OCI-M1 (cell line): Measurements from ENCODE around the gene CENPE.

Experiments used
- DNase-seq: peaks from one replicate; lab custom pipeline; 2025; lab: John Stamatoyannopoulos, UW

CENPE gene

DNA sequence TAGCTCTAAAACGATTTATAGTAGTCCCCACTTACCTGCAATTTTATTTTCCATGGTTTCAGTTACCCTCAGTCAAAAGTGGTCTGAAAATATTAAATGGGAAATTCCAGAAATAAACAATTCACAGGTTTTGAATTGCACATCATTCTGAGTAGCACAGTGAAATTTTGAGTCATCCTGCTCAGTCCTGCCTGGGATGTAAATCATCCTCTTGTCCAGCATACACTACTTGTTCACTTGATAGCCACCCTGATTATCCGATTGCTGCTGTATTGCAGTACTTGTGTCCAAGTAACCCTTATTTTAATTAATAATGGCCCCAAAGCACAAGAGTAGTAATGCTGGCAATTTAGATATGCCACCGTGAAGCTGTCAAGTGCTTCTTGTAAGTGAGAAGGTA, 75.0 kb downstream of the CENPE start:
- no peak for DNase-seq

DNA sequence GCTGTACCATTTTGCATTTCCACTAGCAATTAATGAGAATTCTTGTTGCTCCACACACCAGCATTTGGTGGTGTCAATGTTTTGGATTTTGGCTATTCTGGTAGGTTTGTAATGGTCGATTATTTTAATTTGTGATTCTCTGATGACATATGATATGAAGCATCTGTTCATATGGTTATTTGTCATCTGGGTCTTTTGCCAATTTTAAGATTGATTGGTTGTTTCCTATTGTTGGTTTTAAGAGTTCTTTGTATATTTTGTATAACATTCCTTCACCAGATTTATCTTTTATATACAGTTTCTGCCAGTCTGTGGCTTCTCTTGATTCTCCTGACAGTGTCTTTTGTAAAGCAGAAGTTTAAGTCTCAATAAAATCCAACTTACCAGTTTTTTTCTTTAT, 80.0 kb downstream of the CENPE start:
- no peak for DNase-seq

DNA sequence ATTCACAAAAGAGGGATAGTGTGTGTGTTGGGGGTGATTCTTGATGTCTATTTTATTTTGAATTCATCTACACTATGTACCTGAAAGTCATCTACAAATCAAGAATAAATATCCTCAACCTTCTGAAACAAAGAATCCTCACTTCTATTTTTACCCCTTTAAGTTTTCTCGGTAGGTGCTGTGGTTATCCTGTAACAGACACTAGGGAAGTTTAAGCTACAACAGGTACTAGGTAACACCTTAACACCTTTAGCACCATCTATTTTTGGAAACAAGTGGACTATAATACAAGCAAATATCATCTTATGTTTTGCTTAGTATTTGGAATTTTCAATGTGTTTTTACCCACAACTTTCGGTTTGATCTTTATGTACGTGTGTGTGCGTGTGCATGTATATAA, 86.5 kb downstream of the CENPE start:
- no peak for DNase-seq

DNA sequence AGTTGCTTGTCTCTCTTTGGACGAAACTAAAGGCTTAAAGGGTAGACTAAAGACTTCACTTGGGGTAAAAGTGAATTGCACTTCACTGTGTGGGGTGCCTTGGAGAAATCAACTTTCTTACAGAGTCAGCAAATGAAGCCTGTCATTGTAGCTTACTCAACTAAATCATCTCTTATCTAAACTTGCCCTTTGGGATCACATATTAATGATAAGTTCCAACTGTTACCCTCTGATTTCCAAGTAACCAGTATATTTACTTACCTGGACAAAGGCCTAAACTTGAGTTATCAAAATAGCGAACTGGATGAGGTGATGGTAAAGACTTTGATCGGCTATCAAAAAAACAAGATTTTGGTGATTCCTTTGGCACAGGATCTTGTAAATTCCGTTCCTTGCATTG, 89.6 kb downstream of the CENPE start:
- DNase-seq: no peak

DNA sequence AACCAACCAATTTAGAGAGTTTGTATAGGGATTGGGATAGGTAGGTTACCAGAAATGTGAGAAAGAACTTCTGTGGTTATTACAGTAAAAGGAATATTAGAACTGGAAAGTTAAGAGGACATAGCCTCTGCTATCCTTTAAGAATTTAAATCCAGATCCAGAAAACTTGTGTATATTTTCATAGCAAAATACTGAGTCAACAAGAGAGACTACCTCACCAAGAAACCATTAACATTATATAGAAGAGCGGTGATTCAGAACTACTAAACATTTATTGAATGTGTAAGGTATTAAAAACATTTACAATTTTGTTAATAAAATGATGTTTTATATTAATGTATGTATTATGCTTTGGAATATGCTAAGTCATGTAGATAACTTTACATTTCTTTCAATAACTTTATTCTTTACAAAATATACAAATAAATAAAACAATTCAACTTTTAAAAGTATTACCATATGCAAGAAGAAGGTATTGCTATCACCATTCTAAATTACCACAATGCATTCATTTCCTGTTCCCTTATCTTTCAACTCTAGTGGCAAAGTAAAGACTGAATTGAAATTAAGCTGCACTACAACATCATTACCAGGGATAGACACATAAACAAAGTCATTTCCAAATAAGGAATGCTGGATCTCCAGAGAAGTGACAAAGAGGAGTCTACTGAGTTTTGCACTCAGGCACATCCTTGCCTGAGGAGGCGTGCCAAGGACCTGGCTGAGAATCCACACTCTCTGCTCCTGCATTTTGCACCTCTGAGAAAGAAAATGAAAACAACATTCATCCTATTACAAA, 92.4 kb downstream of the CENPE start:
- DNase-seq: peak; percentile 14

DNA sequence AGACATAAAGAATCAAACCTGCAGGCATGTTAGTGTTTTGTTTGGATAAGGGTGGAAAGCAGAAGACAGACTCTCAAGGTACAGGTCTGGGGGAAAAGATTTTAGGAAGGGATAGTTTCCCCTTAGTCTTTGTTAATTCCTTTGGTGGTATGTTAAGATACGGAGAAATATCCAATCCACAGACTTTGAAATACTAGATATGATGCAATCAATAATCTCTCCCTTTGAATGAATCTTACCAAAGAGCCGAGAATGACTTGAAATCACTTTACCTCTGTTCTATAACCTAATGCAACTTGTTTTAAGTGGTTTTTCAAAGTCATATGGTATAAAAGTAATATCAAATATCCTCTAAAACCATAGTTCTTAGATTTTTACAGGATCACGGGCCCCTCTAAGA, 93.3 kb downstream of the CENPE start:
- DNase-seq: no peak

DNA sequence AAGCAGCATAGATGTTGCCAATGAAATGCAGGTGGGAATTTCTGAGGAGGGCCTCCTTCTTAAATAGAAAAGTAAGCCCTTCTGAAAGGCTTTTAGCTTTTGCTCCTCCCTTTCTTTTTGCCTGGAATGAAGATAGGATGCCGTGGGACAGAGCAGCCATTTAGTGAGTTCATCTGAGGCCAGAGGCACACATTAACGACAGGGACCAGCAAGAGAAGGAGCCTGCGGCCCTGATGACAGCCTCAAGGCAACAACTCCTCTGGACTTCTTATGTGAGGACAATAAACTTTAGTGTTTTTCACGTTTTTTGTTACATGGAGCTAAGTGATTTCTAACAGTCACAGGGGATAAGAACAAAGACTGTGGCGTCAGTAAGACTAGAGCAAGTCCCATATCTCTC, 97.5 kb downstream of the CENPE start:
- DNase-seq: no peak

DNA sequence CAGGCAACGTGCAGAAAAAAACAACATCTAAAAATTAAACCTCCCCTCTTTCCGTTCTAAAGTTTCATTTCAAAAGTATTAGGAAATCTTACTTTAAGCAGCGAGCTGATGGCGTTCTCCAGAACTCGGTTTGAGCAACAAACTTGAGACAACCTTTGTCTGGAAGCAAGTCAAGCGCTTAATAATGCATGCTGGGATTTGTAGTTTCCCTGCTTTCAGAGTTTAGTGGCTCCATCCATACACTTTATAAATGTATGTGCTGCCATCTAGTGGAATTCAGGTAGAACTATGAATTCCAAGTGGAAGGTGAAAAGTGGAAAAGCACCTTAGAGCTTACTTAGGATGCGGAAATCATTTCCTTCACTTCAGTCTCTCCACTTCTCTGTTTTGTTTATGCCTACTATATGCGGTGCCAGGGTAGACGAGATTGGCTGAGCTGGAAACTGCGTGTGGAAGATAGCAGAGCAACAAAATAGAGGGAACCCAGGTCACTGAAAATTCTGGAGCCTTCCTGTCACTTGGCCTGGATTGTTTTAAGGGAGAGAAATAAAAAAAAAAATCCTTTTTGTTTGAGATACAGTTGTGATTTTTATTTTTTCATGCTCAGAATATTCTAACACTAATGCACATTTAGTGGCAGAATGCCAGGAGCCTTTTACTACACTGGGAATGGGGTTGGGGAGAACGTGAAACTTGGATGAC, 98.3 kb downstream of the CENPE start, which contains the start of gene BDH2:
Gene BDH2 (minus strand): TSS at position 144 of the 702 bp plus-strand sequence. CDS start 3,580 bp downstream, outside the sequence.
- peak; percentile 91 for DNase-seq

DNA sequence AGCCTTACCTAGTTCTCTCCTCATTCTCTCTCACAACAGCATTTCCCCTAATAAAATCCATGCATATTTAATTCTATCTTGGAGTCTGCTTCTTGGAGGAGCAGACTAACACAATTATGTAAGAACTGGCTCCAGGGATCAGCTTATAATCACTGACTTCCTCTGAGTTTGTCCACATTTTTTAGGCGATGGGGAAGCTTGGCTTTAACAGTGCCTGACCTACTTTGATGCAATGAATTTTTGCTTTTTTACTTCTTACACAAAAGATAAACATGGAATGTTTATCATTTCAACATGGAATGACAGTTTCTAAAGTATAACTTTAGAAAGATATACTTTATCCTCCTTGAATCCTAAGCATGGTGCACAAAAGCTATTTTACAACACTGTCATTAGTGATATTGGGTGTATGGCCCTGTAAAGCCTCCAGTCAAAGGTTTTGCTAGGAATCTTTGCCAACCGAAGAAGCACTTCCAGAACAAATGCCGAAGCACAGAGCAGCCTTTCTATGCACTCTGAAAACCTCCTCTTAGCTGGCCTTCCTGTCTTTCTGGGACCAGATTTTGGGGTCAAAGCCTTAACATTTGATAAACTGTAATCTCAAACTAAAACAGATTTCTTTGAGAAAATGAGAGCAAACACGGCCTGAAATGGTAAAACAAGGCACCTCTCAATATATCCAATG, 99.2 kb downstream of the CENPE start:
- no peak for DNase-seq

DNA sequence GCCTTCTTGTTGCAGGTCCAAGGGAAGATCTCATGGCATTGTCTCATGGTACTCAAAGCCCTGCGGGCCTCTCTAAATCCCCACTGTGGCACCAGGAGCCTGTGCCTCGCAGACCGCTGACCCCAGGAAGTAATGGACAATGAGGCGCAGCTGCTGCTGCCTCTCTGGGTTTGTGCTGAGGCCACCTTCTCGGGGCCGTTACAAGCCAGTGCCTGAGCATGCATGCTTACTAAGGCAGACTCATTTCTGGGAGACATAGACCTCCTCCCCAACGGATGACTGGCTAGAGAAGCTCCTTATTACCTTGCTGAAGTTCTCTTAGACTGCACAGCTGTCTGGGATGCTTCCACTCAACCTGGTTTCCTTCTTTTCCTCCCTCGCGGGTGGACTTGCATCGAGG, 99.8 kb downstream of the CENPE start:
- no peak for DNase-seq

DNA sequence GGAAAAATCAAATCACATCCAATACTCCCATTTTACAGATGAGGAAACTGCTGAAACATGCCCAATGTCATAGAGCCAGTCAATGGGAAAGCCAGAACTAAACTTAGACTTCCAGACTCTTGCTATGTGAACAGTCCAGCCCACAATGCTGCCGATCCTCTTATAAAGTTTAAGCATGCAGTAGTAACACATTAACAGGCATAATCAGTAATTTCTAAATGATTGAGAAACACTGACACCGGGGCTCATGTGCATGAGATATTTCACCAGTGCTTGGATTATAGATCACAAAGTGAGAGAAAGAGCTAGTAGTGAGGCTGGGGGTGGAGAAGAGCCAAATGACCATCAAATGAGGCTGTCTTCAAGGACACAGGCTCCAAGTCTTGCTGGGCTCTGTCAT, 101.0 kb downstream of the CENPE start:
- DNase-seq: no peak

DNA sequence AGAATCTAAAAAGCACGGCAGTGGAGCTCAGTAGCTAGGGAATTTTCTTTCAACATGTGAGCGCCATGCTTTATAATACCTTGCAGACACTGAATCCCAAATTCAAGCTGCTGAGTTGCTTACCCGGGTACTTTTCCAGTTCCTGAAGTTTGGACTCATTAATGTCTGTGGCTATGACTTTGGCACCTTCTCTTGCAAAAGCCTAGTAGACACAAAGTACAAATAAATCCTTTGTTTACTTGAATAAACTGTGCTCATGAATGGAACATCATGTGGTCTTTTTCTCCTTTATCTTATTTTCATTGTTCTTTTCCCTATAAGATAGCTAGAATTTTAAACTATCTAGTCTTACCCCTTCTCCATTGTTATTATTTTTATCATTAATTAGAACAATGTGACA, 103.1 kb downstream of the CENPE start:
- DNase-seq: no peak

DNA sequence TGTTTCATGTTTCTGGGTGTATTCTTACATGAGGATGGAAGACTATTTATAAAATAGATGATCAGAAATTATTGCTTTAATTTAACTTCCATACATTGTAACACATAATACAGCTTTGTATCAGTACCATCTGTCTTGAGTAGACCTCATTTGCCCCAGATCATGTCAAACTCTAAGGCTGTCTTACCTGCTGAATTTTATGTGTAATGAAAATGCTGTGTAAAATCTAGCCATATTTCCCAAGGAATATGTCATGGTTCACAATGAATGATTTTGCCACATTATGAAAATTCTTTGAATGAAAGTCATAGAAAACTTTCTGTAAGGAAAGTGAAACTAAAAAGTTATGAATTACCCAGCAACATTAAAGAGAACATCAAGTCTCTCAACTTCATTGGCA, 105.9 kb downstream of the CENPE start:
- no peak for DNase-seq

DNA sequence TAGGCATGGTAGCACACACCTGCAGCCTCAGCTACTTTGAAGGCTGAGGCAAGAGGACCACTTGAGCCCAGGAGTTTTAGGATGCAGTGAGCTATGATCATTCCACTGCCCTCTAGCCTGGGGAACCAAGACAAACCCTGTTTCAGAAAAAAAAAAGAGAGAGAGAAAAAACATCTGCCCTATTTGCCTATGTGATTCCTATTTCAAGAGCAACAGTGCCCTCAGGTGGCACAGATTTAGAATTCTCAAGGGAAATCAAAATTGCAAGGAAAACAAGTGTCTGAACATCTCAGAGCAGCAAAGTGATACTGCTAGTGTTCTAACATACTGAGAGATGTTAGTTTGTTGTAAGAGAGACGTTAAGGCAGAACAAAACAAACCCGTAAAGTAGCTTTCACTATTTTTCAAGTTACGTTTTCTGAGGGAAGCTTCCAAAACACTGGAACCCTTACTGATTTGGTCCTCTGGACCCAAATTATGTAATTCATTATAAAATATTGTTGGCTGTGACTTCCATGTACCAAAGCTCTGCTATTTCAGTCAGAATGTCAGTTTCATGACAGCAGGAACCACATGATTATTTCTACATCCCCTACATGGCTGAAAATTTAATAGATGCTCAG, 106.4 kb downstream of the CENPE start:
- DNase-seq: peak; percentile 85

DNA sequence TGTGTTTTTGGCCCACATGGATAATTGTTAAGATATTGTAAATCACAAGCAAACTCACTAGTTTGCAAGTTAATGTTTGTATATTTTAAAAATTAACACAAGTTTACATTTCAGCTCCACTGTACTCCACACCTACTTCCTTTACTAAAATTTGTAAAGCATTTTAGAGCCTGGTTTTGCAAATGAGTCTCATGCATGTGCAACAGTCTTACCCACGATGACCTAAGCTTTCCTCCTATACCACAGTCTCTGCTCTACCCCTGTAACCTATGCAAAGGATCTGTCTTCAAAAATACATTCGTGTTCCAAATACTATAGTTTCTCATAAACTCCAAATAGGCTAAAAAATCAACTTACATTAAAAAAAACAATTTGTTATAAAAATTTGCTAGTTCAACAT, 108.7 kb downstream of the CENPE start:
- no peak for DNase-seq

DNA sequence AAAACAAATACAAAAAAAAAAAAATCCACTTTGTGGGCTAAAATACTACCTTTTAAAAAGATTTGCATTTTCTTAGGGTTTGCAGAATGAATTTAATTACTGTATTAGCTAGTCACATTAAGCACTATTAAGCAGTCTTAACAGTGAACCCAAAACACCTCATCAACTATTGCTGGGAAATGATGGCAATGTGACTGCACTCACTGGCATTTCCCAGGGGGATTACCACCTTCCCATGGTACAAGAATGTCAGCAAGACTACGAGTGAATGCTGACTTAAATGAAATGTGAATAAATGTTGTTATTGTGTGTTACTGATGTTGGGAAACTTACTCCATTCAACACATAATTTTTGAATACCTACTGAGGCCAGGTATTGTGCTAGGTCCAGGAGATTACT, 111.6 kb downstream of the CENPE start:
- no peak for DNase-seq

DNA sequence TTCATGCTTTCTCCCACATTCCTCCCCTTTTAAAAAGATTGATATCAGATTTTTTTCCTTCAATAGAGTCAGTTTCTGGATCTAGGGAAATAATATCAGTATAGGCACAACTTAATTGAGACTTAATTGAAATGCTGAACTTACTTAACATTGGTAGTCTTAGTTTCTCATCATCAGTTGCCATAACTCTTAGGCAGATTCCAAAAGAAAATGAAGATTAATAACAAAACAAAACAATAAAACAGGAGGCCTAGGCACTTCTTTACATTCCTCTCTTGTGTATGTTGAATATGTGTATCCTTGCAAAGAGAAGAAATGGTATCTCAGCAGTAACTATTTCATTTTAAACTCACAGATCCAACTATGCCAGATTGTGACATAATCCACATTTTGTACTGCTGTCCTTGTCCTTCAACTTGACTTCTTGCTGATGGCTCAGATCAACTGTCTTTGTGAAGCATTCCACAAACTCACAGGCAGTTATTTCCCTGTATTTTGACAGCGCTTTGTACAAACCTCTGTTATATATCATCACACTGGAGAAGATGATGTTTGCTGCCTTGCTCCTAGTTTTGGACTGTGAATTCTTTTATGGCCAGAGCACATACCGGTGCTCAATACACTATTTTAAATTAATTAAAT, 112.5 kb downstream of the CENPE start:
- no peak for DNase-seq

DNA sequence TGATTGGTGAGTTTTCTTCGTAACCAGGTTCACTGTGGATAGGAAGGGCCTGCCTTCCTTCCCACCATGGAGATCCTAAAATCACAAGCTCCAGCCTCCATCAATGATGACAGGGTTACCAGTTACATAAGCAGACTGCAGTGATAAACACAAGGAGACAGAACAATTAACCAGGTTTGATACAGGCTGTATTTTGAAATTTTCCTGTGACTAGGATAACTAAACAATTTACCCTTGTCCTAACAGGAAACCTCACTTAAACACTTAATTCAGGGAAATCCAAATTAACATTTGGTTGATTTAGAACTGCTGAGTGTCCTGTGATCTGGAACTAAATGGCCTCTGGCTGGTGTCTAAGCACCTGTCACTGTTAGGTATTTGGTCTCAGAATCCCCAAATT, 118.5 kb downstream of the CENPE start:
- DNase-seq: no peak

DNA sequence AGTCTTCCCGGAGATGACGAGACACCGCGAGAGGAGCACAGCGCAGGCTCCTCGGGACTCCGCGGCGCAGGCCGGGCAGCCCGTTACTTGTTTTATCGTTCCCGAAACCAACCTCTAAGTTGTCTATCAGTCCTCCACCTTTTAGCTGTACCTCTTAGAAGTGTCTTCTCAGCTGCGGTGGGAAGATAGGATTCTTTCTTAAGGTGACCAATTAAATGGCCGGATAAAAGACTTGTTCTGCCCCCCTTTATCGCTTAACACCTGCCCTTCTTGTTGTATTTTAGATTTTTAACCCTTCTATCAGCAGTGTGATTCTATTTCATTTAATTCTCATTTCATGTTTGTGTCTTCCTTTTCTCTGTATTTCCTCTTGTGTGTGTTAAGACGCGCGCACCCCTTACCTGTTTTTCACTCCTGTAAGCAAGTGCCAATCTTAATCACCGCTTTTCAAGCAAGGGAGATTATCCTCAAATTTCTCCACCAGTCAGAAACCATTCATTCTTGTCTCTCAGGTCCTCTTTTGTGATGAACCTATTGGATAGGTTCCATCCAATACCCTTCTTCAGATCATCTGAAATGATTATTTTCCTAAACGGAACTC, 121.3 kb downstream of the CENPE start, which contains the start of gene SLC9B2:
Gene SLC9B2 (minus strand): TSS at position 15 of the 601 bp plus-strand sequence. CDS start 9,211 bp downstream, outside the sequence.
- DNase-seq: peak; percentile 58

DNA sequence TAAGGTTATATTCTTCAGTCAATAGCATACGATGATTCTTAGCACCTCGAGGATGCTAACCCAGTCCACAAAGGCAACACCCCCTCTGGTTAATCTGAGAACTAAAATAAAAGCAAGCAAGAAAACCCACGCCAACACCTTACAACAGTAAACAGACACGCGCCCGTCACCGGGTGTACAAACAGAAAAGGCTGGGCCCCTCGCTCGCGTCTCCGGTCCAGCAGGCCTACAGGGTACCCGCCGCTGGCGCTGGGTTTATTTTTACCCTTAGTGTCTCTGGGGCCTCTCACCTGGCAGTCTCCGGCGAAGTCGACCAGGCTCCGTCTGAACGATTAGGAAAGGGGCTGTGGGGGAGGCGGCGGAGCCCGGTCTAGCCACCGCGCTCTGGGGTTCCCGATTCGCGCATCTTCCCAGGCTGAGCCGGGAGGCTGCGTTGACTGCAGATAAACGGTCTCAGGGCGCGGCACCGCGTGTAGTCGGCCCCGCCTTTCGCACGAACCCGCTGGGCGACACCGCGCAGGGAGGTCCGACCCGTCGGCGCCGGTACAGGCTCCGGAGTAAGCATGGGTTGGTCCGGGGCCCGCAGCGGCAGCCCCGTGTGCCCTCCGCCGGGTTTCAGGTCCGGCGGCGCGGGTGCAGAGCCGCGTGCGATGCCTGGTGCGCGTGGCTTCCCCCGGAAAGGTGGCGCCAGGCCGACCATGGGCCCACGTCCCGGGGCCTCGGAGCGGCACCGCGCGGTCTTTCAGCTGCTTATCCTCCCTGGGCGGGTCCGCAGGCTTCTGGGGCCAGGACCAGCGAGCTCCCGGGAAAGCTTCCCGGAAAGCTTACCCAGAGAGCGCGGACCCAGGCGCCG, 122.0 kb downstream of the CENPE start:
- peak; percentile 77 for DNase-seq
